SH-SY5Y (cell line): ENCODE data around the gene KLK6.

Source experiments
- GATA2 ChIP-seq: IDR thresholded peaks from 2 replicates; pipeline ENCODE4 v1.6.1; 2011; ENCODE audit warnings: mild to moderate bottlenecking, low read depth, low read length
- GATA3 ChIP-seq: IDR thresholded peaks from 2 replicates; pipeline ENCODE4 v1.6.1; 2011; ENCODE audit warnings: low read depth, mild to moderate bottlenecking, low read length, moderate library complexity

GRCh38 chr19:51002089-51002532 is 32.7 kb upstream of the KLK6 start:
- no peak for TF ChIP-seq GATA2
- TF ChIP-seq GATA3, result no peak
